HepG2 (cell line): Measurements from ENCODE around the gene RPS2. TPM values are rescaled to one million over a fixed set of nuclear protein-coding genes. Genes with fewer than 3 reads are reported as not detected.
A peak's percentile ranks its signal among the peaks of the same experiment; 100 is the strongest.

Source experiments
- ATF1 ChIP-seq: IDR thresholded peaks from 2 replicates; pipeline ENCODE4 v1.6.1; 2016; ENCODE audit warnings: mild to moderate bottlenecking, control low read depth
- ETS1 ChIP-seq: sonication (generic); formaldehyde crosslinking; IDR thresholded peaks from 2 replicates; pipeline ENCODE4 v1.4.0; 2020; ENCODE audit warnings: missing genetic modification reagents
- FOXP1 ChIP-seq, 2 experiments: fragments of 450-650 bp in 1 of 2; IDR thresholded peaks; 2 replicates each; pipeline ENCODE4 v1.6.1; 2017 to 2018; ENCODE audit warnings: antibody characterized with exemption in 1 of 2
- HDAC1 ChIP-seq: sonication (generic); formaldehyde crosslinking; IDR thresholded peaks from 2 replicates; pipeline ENCODE4 v1.5.1; 2020; ENCODE audit warnings: mild to moderate bottlenecking, missing genetic modification reagents
- KAT8 ChIP-seq: IDR thresholded peaks from 2 replicates; pipeline ENCODE4 v1.6.1; 2016; ENCODE audit warnings: missing genetic modification reagents, missing compliant biosample characterization
- MAFG ChIP-seq: sonication (generic); formaldehyde crosslinking; IDR thresholded peaks from 2 replicates; pipeline ENCODE4 v1.5.1; 2020; ENCODE audit warnings: mild to moderate bottlenecking, missing genetic modification reagents
- NFATC3 ChIP-seq: sonication (generic); formaldehyde crosslinking; IDR thresholded peaks from 2 replicates; pipeline ENCODE4 v1.5.1; 2020; ENCODE audit warnings: mild to moderate bottlenecking, missing genetic modification reagents
- REXO4 ChIP-seq: sonication (generic); formaldehyde crosslinking; IDR thresholded peaks from 2 replicates; pipeline ENCODE4 v1.8.0; 2022; ENCODE audit warnings: missing genetic modification reagents, mild to moderate bottlenecking, borderline replicate concordance
- RFX3 ChIP-seq: IDR thresholded peaks from 2 replicates; pipeline ENCODE4 v1.6.1; 2016; ENCODE audit warnings: missing biosample characterization, missing genetic modification reagents
- YEATS2 ChIP-seq: sonication (generic); formaldehyde crosslinking; IDR thresholded peaks from 2 replicates; pipeline ENCODE4 v1.4.0; 2020; ENCODE audit warnings: missing genetic modification reagents, borderline replicate concordance
- ZBTB37 ChIP-seq: sonication (generic); formaldehyde crosslinking; IDR thresholded peaks from 2 replicates; pipeline ENCODE4 v1.4.0; 2020; ENCODE audit warnings: mild to moderate bottlenecking, missing genetic modification reagents
- ZBTB39 ChIP-seq: sonication (generic); formaldehyde crosslinking; IDR thresholded peaks from 2 replicates; pipeline ENCODE4 v1.5.0; 2020; ENCODE audit warnings: missing genetic modification reagents
- ZNF224 ChIP-seq: sonication (generic); formaldehyde crosslinking; IDR thresholded peaks from 2 replicates; pipeline ENCODE4 v1.5.0; 2020; ENCODE audit warnings: mild to moderate bottlenecking, missing genetic modification reagents
- ZNF577 ChIP-seq: sonication (generic); formaldehyde crosslinking; IDR thresholded peaks from 2 replicates; pipeline ENCODE4 v1.4.0; 2020; ENCODE audit warnings: mild to moderate bottlenecking, low read depth, missing genetic modification reagents, borderline replicate concordance
- ZNF672 ChIP-seq: sonication (generic); formaldehyde crosslinking; IDR thresholded peaks from 2 replicates; pipeline ENCODE4 v1.8.1; 2022; ENCODE audit warnings: missing genetic modification reagents
- ZNF720 ChIP-seq: sonication (generic); formaldehyde crosslinking; IDR thresholded peaks from 2 replicates; pipeline ENCODE4 v1.4.0; 2020; ENCODE audit warnings: missing genetic modification reagents
- ZNF850 ChIP-seq: sonication (generic); formaldehyde crosslinking; conservative IDR thresholded peaks from 2 replicates; pipeline ENCODE4 v1.9.0; 2021; ENCODE audit warnings: mild to moderate bottlenecking, missing genetic modification reagents
- ZNF883 ChIP-seq: sonication (generic); formaldehyde crosslinking; IDR thresholded peaks from 2 replicates; pipeline ENCODE4 v1.5.1; 2020; ENCODE audit warnings: mild to moderate bottlenecking, missing genetic modification reagents; ENCODE audit errors: not compliant biosample characterization
- polyA plus RNA-seq, 8 experiments: library from polyadenylated mRNA; depleted of rRNA in 3 of 8; stranded (reverse) in 7 of 8; unstranded in 1 of 8; fragments of >200 nt; fragmentation: Illumina TruSeq in 4 of 8; extraction: Trizol in 4 of 8; gene quantifications; 2 replicates each; pipeline versions ENCODE4 v1.2.1 to v1.2.3, GENCODE V29; 2011 to 2016; ENCODE audit warnings: low read depth in 4 of 8, missing spikeins in 1 of 8, mixed read lengths in 1 of 8; ENCODE audit not compliant: insufficient read depth in 1 of 8
- total RNA-seq, 5 experiments: library from RNA; depleted of rRNA; stranded (reverse); fragments of >200 nt; fragmentation: Illumina TruSeq; extraction: Trizol; gene quantifications; 2 replicates each; pipeline ENCODE4 v1.2.3, GENCODE V29; 2016; ENCODE audit warnings: low read depth in 1 of 5
- TF ChIP-seq, protein P1 (sequence below): sonication (generic); formaldehyde crosslinking; IDR thresholded peaks from 2 replicates; pipeline ENCODE4 v1.8.0; 2022; ENCODE audit warnings: mild to moderate bottlenecking, missing genetic modification reagents; ENCODE audit not compliant: insufficient replicate concordance
- TF ChIP-seq, protein P2 (sequence below): sonication (generic); formaldehyde crosslinking; IDR thresholded peaks from 2 replicates; pipeline ENCODE4 v1.5.0; 2020; ENCODE audit warnings: missing genetic modification reagents

Gene RPS2
- total and polyA plus RNA-seq, 2 of the 13 experiments (the other 11 are each of a cell fraction or from before 2014, with no cell fraction given), result 1,908 to 4,514 TPM

- TF ChIP-seq FOXP1 (IDR thresholded peaks at IDR 0.05), result no peak
- no peak for TF ChIP-seq FOXP1 (CRISPR knock-in tag; IDR thresholded peaks at IDR 0.05)
- TF ChIP-seq, protein P1, sequence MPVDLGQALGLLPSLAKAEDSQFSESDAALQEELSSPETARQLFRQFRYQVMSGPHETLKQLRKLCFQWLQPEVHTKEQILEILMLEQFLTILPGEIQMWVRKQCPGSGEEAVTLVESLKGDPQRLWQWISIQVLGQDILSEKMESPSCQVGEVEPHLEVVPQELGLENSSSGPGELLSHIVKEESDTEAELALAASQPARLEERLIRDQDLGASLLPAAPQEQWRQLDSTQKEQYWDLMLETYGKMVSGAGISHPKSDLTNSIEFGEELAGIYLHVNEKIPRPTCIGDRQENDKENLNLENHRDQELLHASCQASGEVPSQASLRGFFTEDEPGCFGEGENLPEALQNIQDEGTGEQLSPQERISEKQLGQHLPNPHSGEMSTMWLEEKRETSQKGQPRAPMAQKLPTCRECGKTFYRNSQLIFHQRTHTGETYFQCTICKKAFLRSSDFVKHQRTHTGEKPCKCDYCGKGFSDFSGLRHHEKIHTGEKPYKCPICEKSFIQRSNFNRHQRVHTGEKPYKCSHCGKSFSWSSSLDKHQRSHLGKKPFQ (CRISPR knock-in tag), result no peak
- TF ChIP-seq MAFG (CRISPR knock-in tag), result no peak
- 0 out of 2 replicates have a peak, but pooled peaks have one; percentile 58 for TF ChIP-seq HDAC1
- no peak for TF ChIP-seq ZNF850 (CRISPR knock-in tag)
- TF ChIP-seq ZBTB39, result peak; percentile 48; the same call in 1 of the 2 replicates
- TF ChIP-seq NFATC3, result no peak
- TF ChIP-seq ZBTB37, result no peak
- peak; percentile 87 for TF ChIP-seq ZNF883 (CRISPR knock-in tag)
- no peak for TF ChIP-seq ZNF577
- 0 out of 2 replicates have a peak, but pooled peaks have one; percentile 60 for TF ChIP-seq ETS1
- no peak for TF ChIP-seq ZNF720 (CRISPR knock-in tag)
- TF ChIP-seq ZNF224 (CRISPR knock-in tag), result no peak
- no peak for TF ChIP-seq ZNF672 (CRISPR knock-in tag)
- TF ChIP-seq REXO4 (CRISPR knock-in tag), result 0 out of 2 replicates have a peak, but pooled peaks have one; percentile 69
- TF ChIP-seq, protein P2, sequence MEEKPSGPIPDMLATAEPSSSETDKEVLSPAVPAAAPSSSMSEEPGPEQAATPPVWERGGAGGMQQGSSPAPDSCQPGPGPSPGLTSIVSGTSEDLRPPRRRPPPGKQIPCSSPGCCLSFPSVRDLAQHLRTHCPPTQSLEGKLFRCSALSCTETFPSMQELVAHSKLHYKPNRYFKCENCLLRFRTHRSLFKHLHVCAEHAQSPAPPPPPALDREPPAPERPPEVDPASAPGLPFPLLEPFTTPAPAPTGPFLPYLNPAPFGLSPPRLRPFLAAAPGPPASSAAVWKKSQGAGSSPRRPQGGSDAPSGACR (CRISPR knock-in tag), result no peak
- no peak for TF ChIP-seq RFX3
- no peak for TF ChIP-seq ATF1
- TF ChIP-seq KAT8 (CRISPR knock-in tag), result no peak
- no peak for TF ChIP-seq YEATS2 (CRISPR knock-in tag)
Observed at GRCh38 chr16:1929578-1930337, 34.9 kb downstream of the RPS2 start (continued).
